ENCODE measurements around the gene CYP27C1.

The CYP27C1 gene

GRCh38 chr2:127191331-127192219 is 28.5 kb downstream of the CYP27C1 start:
- no peak for TF ChIP-seq CTCF (conservative IDR thresholded peaks at IDR 0.05; ENCODE audit: low read length)
- TF ChIP-seq EZH2phosphoT487 (IDR thresholded peaks at IDR 0.05; ENCODE audit: borderline replicate concordance) = no peak
- Histone ChIP-seq H3F3A (ENCODE audit: low read depth) (no peaks in the 10 kb centered on the region), H3K27me3 (ENCODE audit: insufficient read depth, low read length, poor library complexity, severe bottlenecking) (no peaks in the 10 kb centered on the region), H3K9ac (ENCODE audit: low read depth, low read length, poor library complexity, severe bottlenecking) (no peak overlapping the region), H3K4me3 (ENCODE audit: low read length, poor library complexity, severe bottlenecking) (no peak overlapping the region), H3K4me2 (ENCODE audit: low read depth, low read length, poor library complexity, severe bottlenecking) (no peak overlapping the region), H3K79me2 (ENCODE audit: insufficient read depth, low read length) (no peaks in the 10 kb centered on the region), H2AFZ (ENCODE audit: low read length) (no peak overlapping the region), H3K9me3 (ENCODE audit: insufficient read depth, low read depth, low read length) (no peaks in the 10 kb centered on the region), H3K9me2 (replicated peaks; ENCODE audit: low read depth, low read length) (no peaks in the 10 kb centered on the region), H3K4me1 (ENCODE audit: insufficient read depth, low read length, poor library complexity, severe bottlenecking) (no peaks in the 10 kb centered on the region), H3K36me3 (ENCODE audit: insufficient read depth, low read length) (no peaks in the 10 kb centered on the region), H4K20me1 (ENCODE audit: insufficient read depth, low read length, poor library complexity, severe bottlenecking) (no peaks in the 10 kb centered on the region)

- Histone ChIP-seq H3K4me2 (ENCODE audit: low read depth, low read length, poor library complexity, severe bottlenecking) (no peak overlapping the region), H4K20me1 (ENCODE audit: insufficient read depth, low read length, poor library complexity, severe bottlenecking) (no peaks in the 10 kb centered on the region), H3K4me1 (ENCODE audit: insufficient read depth, low read length, poor library complexity, severe bottlenecking) (no peaks in the 10 kb centered on the region), H3K36me3 (ENCODE audit: insufficient read depth, low read length) (no peaks in the 10 kb centered on the region), H3K27me3 (ENCODE audit: insufficient read depth, low read length, poor library complexity, severe bottlenecking) (no peaks in the 10 kb centered on the region), H3F3A (ENCODE audit: low read depth) (no peaks in the 10 kb centered on the region), H3K9me2 (replicated peaks; ENCODE audit: low read depth, low read length) (no peaks in the 10 kb centered on the region), H3K4me3 (ENCODE audit: low read length, poor library complexity, severe bottlenecking) (no peak overlapping the region), H3K9ac (ENCODE audit: low read depth, low read length, poor library complexity, severe bottlenecking) (no peak overlapping the region), H3K9me3 (ENCODE audit: insufficient read depth, low read depth, low read length) (no peaks in the 10 kb centered on the region), H3K79me2 (ENCODE audit: insufficient read depth, low read length) (no peaks in the 10 kb centered on the region), H2AFZ (ENCODE audit: low read length) (no peak overlapping the region)
- TF ChIP-seq EZH2phosphoT487 (IDR thresholded peaks at IDR 0.05; ENCODE audit: borderline replicate concordance) (no peak), CTCF (conservative IDR thresholded peaks at IDR 0.05; ENCODE audit: low read length) (no peak)
Observed at GRCh38 chr2:127188797-127189196, 31.3 kb downstream of the CYP27C1 start.

GRCh38 chr2:127187831-127188230 is 32.3 kb downstream of the CYP27C1 start:
- Histone ChIP-seq H3K36me3 (ENCODE audit: insufficient read depth, low read length) (no peaks in the 10 kb centered on the region), H4K20me1 (ENCODE audit: insufficient read depth, low read length, poor library complexity, severe bottlenecking) (no peaks in the 10 kb centered on the region), H3K9me3 (ENCODE audit: insufficient read depth, low read depth, low read length) (no peaks in the 10 kb centered on the region), H3K4me3 (ENCODE audit: low read length, poor library complexity, severe bottlenecking) (no peak overlapping the region), H3K4me1 (ENCODE audit: insufficient read depth, low read length, poor library complexity, severe bottlenecking) (no peaks in the 10 kb centered on the region), H3K27me3 (ENCODE audit: insufficient read depth, low read length, poor library complexity, severe bottlenecking) (no peaks in the 10 kb centered on the region), H3K9ac (ENCODE audit: low read depth, low read length, poor library complexity, severe bottlenecking) (no peak overlapping the region), H3F3A (ENCODE audit: low read depth) (no peaks in the 10 kb centered on the region), H2AFZ (ENCODE audit: low read length) (no peak overlapping the region), H3K79me2 (ENCODE audit: insufficient read depth, low read length) (no peaks in the 10 kb centered on the region), H3K9me2 (replicated peaks; ENCODE audit: low read depth, low read length) (no peaks in the 10 kb centered on the region), H3K4me2 (ENCODE audit: low read depth, low read length, poor library complexity, severe bottlenecking) (no peak overlapping the region)
- TF ChIP-seq EZH2phosphoT487 (IDR thresholded peaks at IDR 0.05; ENCODE audit: borderline replicate concordance) (no peak), CTCF (conservative IDR thresholded peaks at IDR 0.05; ENCODE audit: low read length) (no peak)
